Psoas muscle (tissue), 8 donors: Measurements from ENCODE around the gene ZNRF2. TPM values are rescaled to one million over a fixed set of nuclear protein-coding genes. Genes with fewer than 3 reads are reported as not detected.
"Not testable (repeated sequence)": the region's sequence is repeated elsewhere in the genome, so short reads cannot be mapped to it uniquely, and the experiment has no call there.

ENCODE experiments used
- ATAC-seq, 4 donors: fragments of 200-7000 bp; cut with Tn5 transposase; one replicate each; pipeline ENCODE4 v1.9.1; 2020; ENCODE audit warnings: moderate library complexity in 3 of 4, mild to moderate bottlenecking in 2 of 4
- DNase-seq, 2 donors: peaks; one replicate each; pipeline ENCODE4 v3.0.0-alpha.2; 2020
- H3K27ac ChIP-seq: fragments of 200-600 bp; one replicate; pipeline ENCODE4 v1.8.0; 2022
- H3K27me3 ChIP-seq, 3 donors: fragments of 200-600 bp in 1 of 3; one replicate each; pipeline versions ENCODE4 v1.6.1 to v1.8.0; 2013 to 2022; ENCODE audit warnings: low read length in 2 of 3, mild to moderate bottlenecking in 2 of 3, moderate library complexity in 1 of 3; ENCODE audit not compliant: insufficient read depth in 3 of 3
- H3K36me3 ChIP-seq, 2 donors: fragments of 200-600 bp in 1 of 2; one replicate each; pipeline versions ENCODE4 v1.6.1 to v1.8.0; 2013 to 2022; ENCODE audit warnings: low read depth in 1 of 2, mild to moderate bottlenecking in 1 of 2, moderate library complexity in 1 of 2; ENCODE audit not compliant: insufficient read depth in 1 of 2
- H3K4me1 ChIP-seq: fragments of 200-600 bp; one replicate; pipeline ENCODE4 v1.8.0; 2022
- H3K4me3 ChIP-seq: fragments of 200-600 bp; one replicate; pipeline ENCODE4 v1.8.0; 2022; ENCODE audit warnings: mild to moderate bottlenecking
- H3K9me3 ChIP-seq: fragments of 200-600 bp; one replicate; pipeline ENCODE4 v1.8.0; 2022
- CTCF ChIP-seq: fragments of 200-600 bp; IDR thresholded peaks from one replicate; pipeline ENCODE4 v1.8.0; 2022; ENCODE audit warnings: antibody characterized with exemption
- WGBS, 3 donors: extraction: QIAGEN DNeasy Blood & Tissue Kit; methylation state at CpG; one replicate each; pipeline versions ENCODE4 v1.1.6 to v1.1.7; 2013; 5-methylcytosine and 5-hydroxymethylcytosine counted together
- intact Hi-C, 2 donors: fragments of 100-400 bp; cut with DNase I; formaldehyde crosslinking; loops; one replicate each; pipeline versions ENCODE4 v1.11.0 to v1.14.2; 2022
- polyA plus RNA-seq, 3 donors: library from polyadenylated mRNA; stranded (reverse); fragments of 200-250 nt; gene quantifications; one replicate each; pipeline ENCODE4 v1.2.3, GENCODE V29; 2013
- total RNA-seq, 4 donors: library from RNA; stranded (reverse); fragmentation: NEBNext Ultra II Directional in 2 of 4; extraction: Animal tissue kit (Norgen Biotek cat#: 25700) in 2 of 4; gene quantifications; one replicate each; pipeline versions ENCODE4 v1.2.1 to v1.2.4, GENCODE V29; 2021 to 2023
- donor health status: healthy with polysubstance abuse.
- donor health status: DM: no; HTN: no; CAD: no; lungs with moderate emphysema.
- donor health status: Bipolar disorder and iron deficiency.
- donor health status: healthy.
- donor health status: DM: yes; HTN: yes; CAD: no.
- donor health status: DM: no; HTN: no; CAD: no.
- donor health status: DM: no; HTN: no; CAD: no.
- donor health status: DM: yes; HTN: yes; CAD: no.

Gene ZNRF2
- total and polyA plus RNA-seq, 7 donors = 3.9 to 21.5 (median 10.2) TPM

- Histone ChIP-seq H3K36me3 (peaks cover 0 to 11% of the 10 kb centered on the region in 2 donors), H3K27ac (no peak overlapping the region), H3K9me3 (no peaks in the 10 kb centered on the region), H3K4me3 (no peak overlapping the region), H3K4me1 (peaks cover 12% of the 10 kb centered on the region), H3K27me3 (no peaks in the 10 kb centered on the region)
- ATAC-seq (no peak), DNase-seq (no peak)
- TF ChIP-seq CTCF = no peak
- intact Hi-C loops = no loop called here
- WGBS, 3 donors = 93 to 97% (median 95%) methylated on average over 5 of the region's 5 CpGs
Measured at GRCh38 chr7:30371321-30371720, 86.9 kb downstream of the ZNRF2 start.

- DNase-seq = no peak
- H3K4me3 ChIP-seq = no peak overlapping the region
- no peak overlapping the region for H3K27ac ChIP-seq
- H3K4me1 ChIP-seq = no peaks in the 10 kb centered on the region
- H3K27me3 ChIP-seq = no peaks in the 10 kb centered on the region
- TF ChIP-seq CTCF = no peak
- no peaks in the 10 kb centered on the region for H3K36me3 ChIP-seq
- no peaks in the 10 kb centered on the region for H3K9me3 ChIP-seq
- intact Hi-C loops = no loop called here
- 84 to 96% (median 88%) methylated on average over 1 of the region's 1 CpG for WGBS, 3 donors
- ATAC-seq = no peak
Measured at GRCh38 chr7:30378275-30378674, 93.9 kb downstream of the ZNRF2 start.

GRCh38 chr7:30379131-30379530, 94.7 kb downstream of the ZNRF2 start:
- no peak for TF ChIP-seq CTCF
- intact Hi-C loops = no loop called here
- H3K27ac ChIP-seq = no peak overlapping the region
- 51 to 64% (median 55%) methylated on average over 4 of the region's 4 CpGs for WGBS, 3 donors
- DNase-seq (no peak), ATAC-seq (no peak)
- H3K27me3 ChIP-seq = no peaks in the 10 kb centered on the region
- H3K9me3 ChIP-seq = no peaks in the 10 kb centered on the region
- no peak overlapping the region for H3K4me3 ChIP-seq
- H3K36me3 ChIP-seq = no peaks in the 10 kb centered on the region
- H3K4me1 ChIP-seq = no peaks in the 10 kb centered on the region

- WGBS, 3 donors = 78 to 86% (median 80%) methylated on average over 4 of the region's 4 CpGs
- Histone ChIP-seq H3K27ac (no peak overlapping the region), H3K4me3 (no peak overlapping the region), H3K9me3 (no peaks in the 10 kb centered on the region), H3K4me1 (no peaks in the 10 kb centered on the region), H3K27me3 (no peaks in the 10 kb centered on the region), H3K36me3 (no peaks in the 10 kb centered on the region)
- TF ChIP-seq CTCF = no peak
- ATAC-seq (no peak), DNase-seq (no peak)
- intact Hi-C loops = no loop called here
Measured at GRCh38 chr7:30379741-30380140, 95.3 kb downstream of the ZNRF2 start.

- intact Hi-C loops = no loop called here
Measured at GRCh38 chr7:30380294-30380693, 95.9 kb downstream of the ZNRF2 start.

GRCh38 chr7:30380824-30381223, 96.4 kb downstream of the ZNRF2 start:
- DNase-seq, intact Hi-C loops, H3K36me3 ChIP-seq, H3K27me3 ChIP-seq, ATAC-seq, H3K4me3 ChIP-seq, H3K9me3 ChIP-seq, H3K27ac ChIP-seq, H3K4me1 ChIP-seq: not testable (repeated sequence)
- 87 to 91% (median 89%) methylated on average over 4 of the region's 4 CpGs for WGBS, 3 donors

More at GRCh38 chr7:30380294-30380693, 95.9 kb downstream of the ZNRF2 start:
- no peaks in the 10 kb centered on the region for H3K9me3 ChIP-seq
- no peak overlapping the region for H3K4me3 ChIP-seq
- no peaks in the 10 kb centered on the region for H3K36me3 ChIP-seq
- DNase-seq = no peak
- no peak for TF ChIP-seq CTCF
- no peaks in the 10 kb centered on the region for H3K4me1 ChIP-seq
- no peak overlapping the region for H3K27ac ChIP-seq
- 93 to 96% (median 95%) methylated on average over 2 of the region's 2 CpGs for WGBS, 3 donors
- ATAC-seq = no peak
- no peaks in the 10 kb centered on the region for H3K27me3 ChIP-seq
